Esophagus squamous epithelium (tissue), 5 donors: Measurements from ENCODE around the gene NID1. TPM values are rescaled to one million over a fixed set of nuclear protein-coding genes. Genes with fewer than 3 reads are reported as not detected.

ENCODE experiments used
- DNase-seq: peaks from one replicate; lab custom pipeline; 2025; lab: John Stamatoyannopoulos, UW
- H3K27ac ChIP-seq, 4 donors: fragments of 200-600 bp; sonication (generic); one replicate each; pipeline ENCODE4 v1.5.1; 2016 to 2019; ENCODE audit warnings: mild to moderate bottlenecking in 1 of 4
- H3K27me3 ChIP-seq, 4 donors: fragments of 200-600 bp; sonication (generic); 1 replicate in 3 of 4; 2 replicates in 1 of 4; pipeline versions ENCODE4 v1.5.1 to v1.6.0; 2017 to 2021; ENCODE audit warnings: antibody characterized with exemption in 1 of 4
- H3K36me3 ChIP-seq, 3 donors: fragments of 200-600 bp; sonication (generic); one replicate each; pipeline ENCODE4 v1.5.1; 2016 to 2019
- H3K4me1 ChIP-seq, 3 donors: fragments of 200-600 bp; sonication (generic); one replicate each; pipeline ENCODE4 v1.5.1; 2017 to 2019
- H3K4me3 ChIP-seq, 4 donors: fragments of 200-600 bp; sonication (generic); 1 replicate in 3 of 4; 2 replicates in 1 of 4; pipeline ENCODE4 v1.5.1; 2016 to 2019; ENCODE audit warnings: mild to moderate bottlenecking in 2 of 4, moderate library complexity in 1 of 4
- H3K9me3 ChIP-seq, 3 donors: fragments of 200-600 bp; sonication (generic); one replicate each; pipeline ENCODE4 v1.5.1; 2016 to 2019
- CTCF ChIP-seq, 6 experiments: fragments of 450-650 bp in 4 of 6; fragments of 200-600 bp in 2 of 6; sonication (generic) in 2 of 6; IDR thresholded peaks; one replicate each; pipeline ENCODE4 v1.5.1; 2016 to 2019; ENCODE audit warnings: antibody characterized with exemption in 6 of 6, mild to moderate bottlenecking in 4 of 6, moderate library complexity in 4 of 6
- POLR2A ChIP-seq, 4 donors: fragments of 450-650 bp; IDR thresholded peaks; one replicate each; pipeline ENCODE4 v1.6.1; 2017; ENCODE audit warnings: antibody characterized with exemption in 4 of 4, mild to moderate bottlenecking in 4 of 4, moderate library complexity in 3 of 4
- WGBS, 2 donors: methylation state at CpG; one replicate each; pipeline ENCODE4 v1.1.5; 2018; 5-methylcytosine and 5-hydroxymethylcytosine counted together
- intact Hi-C: fragments of 100-400 bp; cut with DNase I; formaldehyde crosslinking; loops from one replicate; pipeline ENCODE4 v1.15.0; 2022
- total RNA-seq, 4 donors: library from RNA; depleted of rRNA; stranded (reverse); fragments of >200 nt; gene quantifications; one replicate each; pipeline ENCODE4 v1.1.0, GENCODE V29; 2016
- donor health status: DM: yes; HTN: yes; CAD: no.

The NID1 gene
- total RNA-seq, 4 donors from 2014 or later = 3.6 to 120 (median 28.5) TPM

DNA sequence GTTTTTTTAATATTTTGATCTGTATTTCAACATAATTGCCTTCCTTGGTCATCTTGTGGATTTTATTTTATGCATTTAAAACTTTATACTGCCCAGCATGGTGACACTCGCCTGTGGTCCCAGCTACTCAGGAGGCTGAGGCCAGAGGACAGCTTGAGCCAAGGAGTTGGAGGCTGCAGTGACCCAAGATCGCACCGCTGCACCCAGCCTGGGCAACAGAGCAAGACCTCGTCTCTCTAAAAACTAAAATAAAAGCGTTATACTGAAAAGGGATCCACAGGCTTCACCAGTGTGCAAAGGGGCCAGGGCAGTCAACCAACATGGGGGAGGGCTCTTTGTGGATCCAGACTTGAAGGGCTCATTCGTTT is 1.4 kb downstream of the NID1 start:
- DNase-seq = no peak
- Histone ChIP-seq H3K4me3 (peak overlapping the region; percentile 58 to 83 (median 68)), H3K4me1 (peaks cover 0 to 68% (median 7%) of the 10 kb centered on the region in 3 donors), H3K27ac (peak overlapping the region; percentile 83 to 97 (median 92)), H3K9me3 (no peaks in the 10 kb centered on the region), H3K27me3 (peaks cover 0 to 47% (median 2%) of the 10 kb centered on the region in 4 donors), H3K36me3 (no peaks in the 10 kb centered on the region)
- TF ChIP-seq POLR2A (IDR thresholded peaks at IDR 0.05) = no peak
- no peak for TF ChIP-seq CTCF (IDR thresholded peaks at IDR 0.05)
- WGBS, 2 donors = 54 to 63% methylated on average over 3 to 5 of the region's 6 CpGs
- intact Hi-C loops = no loop called here

GRCh38 chr1:236060286-236060685 is 4.6 kb downstream of the NID1 start:
- peak overlapping the region in 1 of 4 donors; percentile 2 for H3K4me3 ChIP-seq
- peak overlapping the region in 3 of 4 donors; percentile 24 to 70 (median 44) for H3K27ac ChIP-seq
- H3K9me3 ChIP-seq = no peaks in the 10 kb centered on the region
- peaks cover 0 to 29% (median under 1%) of the 10 kb centered on the region in 4 donors for H3K27me3 ChIP-seq
- TF ChIP-seq POLR2A (IDR thresholded peaks at IDR 0.05) (no peak), CTCF (IDR thresholded peaks at IDR 0.05) (no peak)
- 92 to 93% methylated on average over 4 of the region's 4 CpGs for WGBS, 2 donors
- no peak for DNase-seq
- peaks cover 0 to 69% (median 7%) of the 10 kb centered on the region in 3 donors for H3K4me1 ChIP-seq
- H3K36me3 ChIP-seq = no peaks in the 10 kb centered on the region
- intact Hi-C loops = no loop called here

DNA sequence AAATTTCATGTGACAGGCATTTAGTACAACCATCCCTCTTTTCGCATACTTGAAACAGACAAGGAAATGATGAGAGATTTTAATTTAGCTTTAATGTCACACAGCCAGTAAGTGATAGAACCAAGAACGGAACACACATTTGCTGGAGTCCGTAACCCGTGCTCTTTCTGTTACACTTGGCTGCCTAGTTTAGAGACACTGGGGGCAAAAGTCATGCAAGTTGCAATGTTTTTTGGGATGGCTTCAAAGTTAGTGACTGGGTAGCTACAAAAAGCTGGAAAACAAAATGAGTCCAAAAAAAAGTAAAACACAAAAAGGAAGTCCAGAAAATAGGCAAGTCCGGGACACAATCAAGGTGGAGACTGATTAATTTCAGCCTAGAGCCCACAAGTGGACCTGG is 5.9 kb downstream of the NID1 start:
- Histone ChIP-seq H3K4me3 (peak overlapping the region in 2 of 4 donors; percentile 9 to 27), H3K36me3 (no peaks in the 10 kb centered on the region), H3K4me1 (peaks cover 0 to 57% (median 5%) of the 10 kb centered on the region in 3 donors), H3K27me3 (peaks cover 0 to 17% (median 0%) of the 10 kb centered on the region in 4 donors), H3K9me3 (no peaks in the 10 kb centered on the region), H3K27ac (peak overlapping the region in 3 of 4 donors; percentile 44 to 70 (median 60))
- DNase-seq = no peak
- WGBS, 2 donors = 66 to 72% methylated on average over 5 of the region's 5 CpGs
- intact Hi-C loops = no loop called here
- TF ChIP-seq POLR2A (IDR thresholded peaks at IDR 0.05) (no peak), CTCF (IDR thresholded peaks at IDR 0.05) (no peak)

DNA sequence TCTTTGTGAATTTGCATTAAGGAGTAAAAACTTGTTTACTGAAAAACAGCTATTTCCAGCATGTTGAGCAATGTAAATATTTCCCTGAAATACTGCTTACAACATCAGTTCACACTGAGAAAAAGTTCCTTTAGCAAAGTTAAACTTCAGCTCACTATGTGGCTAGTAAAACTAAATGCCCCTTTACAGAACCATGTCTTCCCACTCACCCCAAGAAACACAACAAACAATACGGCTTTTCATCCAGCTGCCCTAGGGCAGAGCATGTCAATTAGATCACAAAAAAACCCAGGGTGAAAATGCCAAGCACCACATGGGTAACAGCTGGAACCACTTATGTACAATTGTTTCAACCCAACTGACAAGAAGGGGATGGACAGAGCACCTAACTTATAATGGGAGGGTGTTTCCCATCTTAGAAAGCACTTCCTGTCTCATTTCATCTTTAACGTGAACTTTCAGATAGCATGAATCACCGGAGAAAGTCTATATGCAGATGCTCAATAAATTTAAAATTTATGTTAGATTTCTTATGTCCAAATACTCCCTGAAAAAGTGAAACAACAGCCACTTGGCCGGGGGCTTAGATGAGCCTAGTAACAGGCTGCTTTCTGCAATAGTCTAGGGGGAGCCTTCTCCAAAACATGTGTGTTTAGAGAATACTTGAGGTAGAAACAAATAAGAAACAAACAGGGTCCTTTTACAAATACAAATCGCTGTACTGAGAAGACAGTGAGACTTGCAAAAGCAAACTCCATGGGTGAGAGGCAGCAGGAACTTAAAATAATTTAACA is 6.6 kb downstream of the NID1 start:
- Histone ChIP-seq H3K4me3 (peak overlapping the region in 2 of 4 donors; percentile 9 to 27), H3K27me3 (peaks cover 0 to 14% (median 0%) of the 10 kb centered on the region in 4 donors), H3K27ac (peak overlapping the region in 3 of 4 donors; percentile 44 to 70 (median 60)), H3K9me3 (no peaks in the 10 kb centered on the region), H3K36me3 (no peaks in the 10 kb centered on the region), H3K4me1 (peaks cover 0 to 55% (median 5%) of the 10 kb centered on the region in 3 donors)
- TF ChIP-seq CTCF (IDR thresholded peaks at IDR 0.05) (no peak), POLR2A (IDR thresholded peaks at IDR 0.05) (no peak)
- intact Hi-C loops = no loop called here
- DNase-seq = no peak
- 16 to 29% methylated on average over 5 of the region's 5 CpGs for WGBS, 2 donors

DNA sequence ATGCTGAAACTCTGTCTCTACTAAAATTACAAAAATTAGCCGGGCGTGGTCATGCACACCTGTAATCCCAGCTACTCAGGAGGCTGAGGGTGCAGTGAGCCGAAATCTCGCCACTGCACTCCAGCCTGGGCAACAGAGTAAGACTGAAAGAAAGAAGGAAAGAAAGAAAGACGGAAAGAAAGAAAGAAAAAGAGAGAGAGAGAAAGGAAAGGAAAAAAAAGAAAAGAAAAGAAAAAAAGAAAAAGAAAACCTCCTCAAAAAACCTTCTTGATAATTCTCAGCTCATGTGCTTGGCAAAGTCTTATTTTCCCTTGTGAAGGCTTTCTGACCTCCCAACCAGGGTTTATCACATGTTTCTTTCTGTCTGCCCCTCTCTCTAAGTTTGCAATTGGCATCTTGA is 7.3 kb downstream of the NID1 start:
- H3K4me3 ChIP-seq = peak overlapping the region in 1 of 4 donors; percentile 27
- DNase-seq = no peak
- WGBS, 2 donors = 71 to 75% methylated on average over 3 to 5 of the region's 5 CpGs
- TF ChIP-seq CTCF (IDR thresholded peaks at IDR 0.05) = no peak
- TF ChIP-seq POLR2A (IDR thresholded peaks at IDR 0.05) = no peak
- intact Hi-C loops = no loop called here
- peaks cover 0 to 9% (median 0%) of the 10 kb centered on the region in 4 donors for H3K27me3 ChIP-seq
- peaks cover 0 to 59% (median 5%) of the 10 kb centered on the region in 3 donors for H3K4me1 ChIP-seq
- no peaks in the 10 kb centered on the region for H3K9me3 ChIP-seq
- no peaks in the 10 kb centered on the region for H3K36me3 ChIP-seq
- peak overlapping the region in 3 of 4 donors; percentile 44 to 70 (median 60) for H3K27ac ChIP-seq
